H1 (cell line): ENCODE results near the gene SRPX2.

Experiments
- BRCA1 ChIP-seq: IDR thresholded peaks from 2 replicates; pipeline ENCODE4 v1.6.1; 2012; ENCODE audit warnings: low read depth, low read length, improper control_type of control experiment
- CBX5 ChIP-seq: fragments of 300-800, 300-1000 bp; sonication (generic); IDR thresholded peaks from 2 replicates; pipeline ENCODE4 v1.7.1; 2016; ENCODE audit warnings: antibody characterized with exemption, low read length, low read depth
- CEBPB ChIP-seq: IDR thresholded peaks from 2 replicates; pipeline ENCODE4 v1.6.1; 2012; ENCODE audit warnings: low read depth, low read length
- CHD2 ChIP-seq: IDR thresholded peaks from 2 replicates; pipeline ENCODE4 v1.6.1; 2012; ENCODE audit warnings: low read length, improper control_type of control experiment
- CTCF ChIP-seq, 3 experiments: IDR thresholded peaks; 1 replicate in 2 of 3; 2 replicates in 1 of 3; pipeline versions ENCODE4 v1.5.1 to v1.6.1; 2011; ENCODE audit warnings: low read length in 3 of 3, mild to moderate bottlenecking in 3 of 3, inconsistent platforms in 2 of 3, low read depth in 1 of 3, moderate library complexity in 1 of 3; ENCODE audit not compliant: insufficient read depth in 1 of 3; ENCODE audit errors: control extremely low read depth in 1 of 3
- EZH2 ChIP-seq: fragments of 200-600 bp; sonication (generic); IDR thresholded peaks from 2 replicates; pipeline ENCODE4 v1.7.1; 2012; ENCODE audit warnings: low read depth, mild to moderate bottlenecking, moderate library complexity, low read length, inconsistent platforms; ENCODE audit not compliant: severe bottlenecking
- HDAC2 ChIP-seq, 2 experiments: fragments of 300-600 bp in 1 of 2; sonication (generic) in 1 of 2; IDR thresholded peaks; 2 replicates each; pipeline ENCODE4 v1.6.1; 2011 to 2012; ENCODE audit warnings: low read depth in 2 of 2, low read length in 2 of 2, mild to moderate bottlenecking in 2 of 2, moderate library complexity in 2 of 2, borderline replicate concordance in 1 of 2, inconsistent platforms in 1 of 2
- JUN ChIP-seq: IDR thresholded peaks from 2 replicates; pipeline ENCODE4 v1.6.1; 2011; ENCODE audit warnings: low read depth, mild to moderate bottlenecking, improper control_type of control experiment, low read length
- MAX ChIP-seq: IDR thresholded peaks from 2 replicates; pipeline ENCODE4 v1.6.1; 2012; ENCODE audit warnings: inconsistent platforms
- POLR2A ChIP-seq, 2 experiments: IDR thresholded peaks; 1 replicate in 1 of 2; 2 replicates in 1 of 2; pipeline ENCODE4 v1.6.1; 2011; ENCODE audit warnings: low read depth in 2 of 2, low read length in 2 of 2, mild to moderate bottlenecking in 2 of 2; ENCODE audit errors: control extremely low read depth in 1 of 2
- POLR2AphosphoS5 ChIP-seq: IDR thresholded peaks from 2 replicates; pipeline ENCODE4 v1.6.1; 2011; ENCODE audit warnings: low read depth, low read length
- TEAD4 ChIP-seq: IDR thresholded peaks from 2 replicates; pipeline ENCODE4 v1.6.1; 2012; ENCODE audit warnings: low read depth, low read length, inconsistent platforms, mixed read lengths

- no peak for TF ChIP-seq CHD2
- no peak for TF ChIP-seq POLR2AphosphoS5
- no peak for TF ChIP-seq CTCF (IDR thresholded peaks at IDR 0.05; ENCODE audit: control extremely low read depth in 1 of 3, insufficient read depth in 1 of 3, low read depth in 1 of 3, low read length in 3 of 3)
- TF ChIP-seq CBX5 = no peak
- no peak for TF ChIP-seq TEAD4
- no peak for TF ChIP-seq EZH2
- no peak for TF ChIP-seq POLR2A (IDR thresholded peaks at IDR 0.05; ENCODE audit: control extremely low read depth in 1 of 2, low read depth in 2 of 2, low read length in 2 of 2)
- no peak for TF ChIP-seq HDAC2 (IDR thresholded peaks at IDR 0.05; ENCODE audit: borderline replicate concordance in 1 of 2, low read depth in 2 of 2, low read length in 2 of 2)
- TF ChIP-seq JUN = no peak
- TF ChIP-seq MAX = no peak
- no peak for TF ChIP-seq BRCA1
- TF ChIP-seq CEBPB = no peak
Observed at GRCh38 chrX:100672966-100673365, 29.0 kb downstream of the SRPX2 start.
